GM19438 (cell line): ENCODE results near the gene PHEX.

Experiments used
- ATAC-seq: cut with Tn5 transposase; IDR thresholded peaks from one replicate; pipeline ENCODE4 v1.9.1; 2021; ENCODE audit warnings: low read depth; ENCODE audit not compliant: unreplicated experiment

PHEX gene

GRCh38 chrX:22039541-22039940 is 7.4 kb downstream of the PHEX start:
- ATAC-seq: no peak

GRCh38 chrX:22040184-22040583 is 8.1 kb downstream of the PHEX start:
- ATAC-seq: no peak

- no peak for ATAC-seq
These were observed 9.9 kb downstream of the PHEX start for GRCh38 chrX:22041907-22042530.

GRCh38 chrX:22043872-22044271 is 11.7 kb downstream of the PHEX start:
- ATAC-seq: no peak

- ATAC-seq: no peak
These were observed 15.3 kb downstream of the PHEX start for GRCh38 chrX:22047468-22047867.

GRCh38 chrX:22053481-22053880 is 21.4 kb downstream of the PHEX start:
- no peak for ATAC-seq

GRCh38 chrX:22056235-22056634 is 24.1 kb downstream of the PHEX start:
- no peak for ATAC-seq

- ATAC-seq: no peak
These were observed 25.5 kb downstream of the PHEX start for GRCh38 chrX:22057667-22058066.

- ATAC-seq: no peak
These were observed 27.6 kb downstream of the PHEX start for GRCh38 chrX:22059775-22060174.

GRCh38 chrX:22060415-22061280 is 28.5 kb downstream of the PHEX start:
- ATAC-seq: peak; percentile 42

- peak; percentile 80 for ATAC-seq
These were observed 31.2 kb downstream of the PHEX start for GRCh38 chrX:22063284-22063683.

- no peak for ATAC-seq
These were observed 37.5 kb downstream of the PHEX start for GRCh38 chrX:22069586-22069985.

GRCh38 chrX:22073928-22074327 is 41.8 kb downstream of the PHEX start:
- no peak for ATAC-seq

- ATAC-seq: no peak
These were observed 46.0 kb downstream of the PHEX start for GRCh38 chrX:22078117-22078516.

GRCh38 chrX:22081475-22082092 is 49.5 kb downstream of the PHEX start:
- ATAC-seq: no peak

GRCh38 chrX:22086003-22086402 is 53.9 kb downstream of the PHEX start:
- no peak for ATAC-seq

GRCh38 chrX:22087011-22087557 is 55.0 kb downstream of the PHEX start:
- no peak for ATAC-seq

- ATAC-seq: no peak
These were observed 56.2 kb downstream of the PHEX start for GRCh38 chrX:22088326-22088725.

GRCh38 chrX:22090181-22090580 is 58.1 kb downstream of the PHEX start:
- no peak for ATAC-seq

- no peak for ATAC-seq
These were observed 61.4 kb downstream of the PHEX start for GRCh38 chrX:22093550-22093949.

- no peak for ATAC-seq
These were observed 63.2 kb downstream of the PHEX start for GRCh38 chrX:22095286-22095685.
